HepG2 (cell line): ENCODE measurements around the gene TAF1A. TPM values are rescaled to one million over a fixed set of nuclear protein-coding genes. Genes with fewer than 3 reads are reported as not detected.

Source experiments
- ATAC-seq: fragments of 200-7000 bp; cut with Tn5 transposase; 3 replicates; pipeline ENCODE4 v1.9.1; 2020; ENCODE audit warnings: mild to moderate bottlenecking, moderate library complexity
- BruUV-seq: library from RNA; stranded (reverse); fragments of 400-500 nt; replicated peaks from 2 replicates; lab custom pipeline; 2021; lab: Mats Ljungman, UMichigan
- CTCF ChIA-PET: fragments of 300-600 bp; formaldehyde crosslinking; extraction: SDS; loops from one replicate; lab custom pipeline; 2021; ENCODE audit warnings: low total read pairs, inconsistent platforms, low intra/inter-chr PET ratio; lab: Yijun Ruan, JAX
- POLR2A ChIA-PET: fragments of 350-600 bp; sonication (Branson Sonifier 250); formaldehyde crosslinking; loops from one replicate; lab custom pipeline; 2020; ENCODE audit warnings: antibody characterized with exemption, inconsistent platforms; lab: Yijun Ruan, JAX
- DNase-seq: peaks from one replicate; pipeline ENCODE4 v3.0.0-alpha.2; 2015; ENCODE audit warnings: low spot score
- FAIRE-seq: peaks from 3 replicates; lab custom pipeline; 2011; peaks lifted over from hg19 to GRCh38; lab: Jason Lieb, UNC
- H2AFZ ChIP-seq: one replicate; pipeline ENCODE4 v1.6.1; 2011; ENCODE audit warnings: low read length, inconsistent platforms
- H3K27ac ChIP-seq: fragments of 300-600 bp; 3 replicates; pipeline ENCODE4 v1.8.0; 2011; ENCODE audit warnings: mixed run types, mild to moderate bottlenecking, mixed read lengths, low read length, inconsistent platforms; ENCODE audit not compliant: insufficient read depth; ENCODE audit errors: extremely low read length
- H3K27me3 ChIP-seq, 2 experiments: fragments of 200-600 bp in 1 of 2; 2 replicates in 1 of 2; 3 replicates in 1 of 2; pipeline versions ENCODE4 v1.6.0 to v1.8.0; 2011; ENCODE audit warnings: low read length in 2 of 2, mild to moderate bottlenecking in 2 of 2, moderate library complexity in 2 of 2, inconsistent platforms in 1 of 2; ENCODE audit not compliant: insufficient read depth in 2 of 2, control insufficient read depth in 1 of 2
- H3K36me3 ChIP-seq, 2 experiments: fragments of 200-600 bp in 1 of 2; replicated peaks in 1 of 2; 2 replicates in 1 of 2; 3 replicates in 1 of 2; pipeline versions ENCODE4 v1.5.1 to v1.8.0; 2011; ENCODE audit warnings: low read length in 2 of 2, inconsistent platforms in 1 of 2; ENCODE audit not compliant: insufficient read depth in 2 of 2, control insufficient read depth in 1 of 2
- H3K4me1 ChIP-seq: 2 replicates; pipeline ENCODE4 v1.5.1; 2012; ENCODE audit warnings: low read length, inconsistent platforms; ENCODE audit not compliant: insufficient read depth
- H3K4me2 ChIP-seq: 2 replicates; pipeline ENCODE4 v1.6.0; 2011; ENCODE audit warnings: low read depth, low read length, inconsistent platforms
- H3K4me3 ChIP-seq, 3 experiments: fragments of 200-600 bp in 1 of 3; sonication (generic), shearing (Covaris generic) in 1 of 3; replicated peaks in 1 of 3; 2 replicates each; pipeline ENCODE4 v1.5.1; 2011 to 2016; ENCODE audit warnings: low read length in 3 of 3, inconsistent platforms in 2 of 3, low read depth in 2 of 3, mild to moderate bottlenecking in 2 of 3, control low read depth in 1 of 3, mixed read lengths in 1 of 3; ENCODE audit not compliant: insufficient read depth in 1 of 3
- H3K79me2 ChIP-seq: one replicate; pipeline ENCODE4 v1.6.1; 2011; ENCODE audit warnings: low read length, inconsistent platforms; ENCODE audit not compliant: insufficient read depth
- H3K9ac ChIP-seq: 2 replicates; pipeline ENCODE4 v1.6.0; 2011; ENCODE audit warnings: mild to moderate bottlenecking, low read depth, low read length, inconsistent platforms; ENCODE audit not compliant: insufficient read depth
- H3K9me3 ChIP-seq: 2 replicates; pipeline ENCODE4 v1.5.1; 2012; ENCODE audit warnings: mild to moderate bottlenecking, low read length
- H4K20me1 ChIP-seq: 2 replicates; pipeline ENCODE4 v1.6.0; 2011; ENCODE audit warnings: inconsistent platforms, mild to moderate bottlenecking, low read length, moderate library complexity; ENCODE audit not compliant: insufficient read depth
- BCL3 ChIP-seq: sonication (generic); formaldehyde crosslinking; IDR thresholded peaks from 2 replicates; pipeline ENCODE4 v1.5.1; 2020; ENCODE audit warnings: mild to moderate bottlenecking, missing genetic modification reagents, moderate library complexity
- CREB1 ChIP-seq, 2 experiments: fragments of 450-650 bp in 1 of 2; IDR thresholded peaks; 2 replicates each; pipeline ENCODE4 v1.6.1; 2016 to 2017; ENCODE audit warnings: control low read depth in 1 of 2, mild to moderate bottlenecking in 1 of 2, missing compliant biosample characterization in 1 of 2, missing genetic modification characterization in 1 of 2
- CSRNP1 ChIP-seq: sonication (generic); formaldehyde crosslinking; IDR thresholded peaks from 2 replicates; pipeline ENCODE4 v1.8.1; 2023; ENCODE audit warnings: mild to moderate bottlenecking, missing genetic modification reagents
- HOXA5 ChIP-seq: sonication (generic); formaldehyde crosslinking; IDR thresholded peaks from 2 replicates; pipeline ENCODE4 v1.4.0; 2020; ENCODE audit warnings: missing genetic modification reagents
- KDM5B ChIP-seq: sonication (generic); formaldehyde crosslinking; IDR thresholded peaks from 2 replicates; pipeline ENCODE4 v1.4.0; 2020; ENCODE audit warnings: missing genetic modification reagents, mild to moderate bottlenecking, borderline replicate concordance
- KIAA2018 ChIP-seq: sonication (generic); formaldehyde crosslinking; IDR thresholded peaks from 2 replicates; pipeline ENCODE4 v1.5.0; 2020; ENCODE audit warnings: mild to moderate bottlenecking, missing genetic modification reagents, borderline replicate concordance
- MIXL1 ChIP-seq: IDR thresholded peaks from 2 replicates; pipeline ENCODE4 v1.6.1; 2016
- NFIC ChIP-seq: IDR thresholded peaks from 2 replicates; pipeline ENCODE4 v1.6.1; 2012; ENCODE audit warnings: mild to moderate bottlenecking, low read length, inconsistent platforms
- NPAS2 ChIP-seq: sonication (generic); formaldehyde crosslinking; IDR thresholded peaks from 2 replicates; pipeline ENCODE4 v1.8.0; 2022; ENCODE audit warnings: mild to moderate bottlenecking, missing genetic modification reagents, borderline replicate concordance
- ZNF451 ChIP-seq: sonication (generic); formaldehyde crosslinking; IDR thresholded peaks from 2 replicates; pipeline ENCODE4 v1.5.0; 2020; ENCODE audit warnings: mild to moderate bottlenecking, missing genetic modification reagents
- ZNF615 ChIP-seq: sonication (generic); formaldehyde crosslinking; IDR thresholded peaks from 2 replicates; pipeline ENCODE4 v1.5.0; 2020; ENCODE audit warnings: mild to moderate bottlenecking, missing genetic modification reagents, borderline replicate concordance
- ZNF674 ChIP-seq: sonication (generic); formaldehyde crosslinking; IDR thresholded peaks from 2 replicates; pipeline ENCODE4 v1.5.0; 2020; ENCODE audit warnings: low read depth, mild to moderate bottlenecking, missing genetic modification reagents
- ZNF792 ChIP-seq: IDR thresholded peaks from 2 replicates; pipeline ENCODE4 v1.6.1; 2016
- WGBS: methylation state at CpG from one replicate; pipeline ENCODE4 v1.1.6; 2017; ENCODE audit warnings: low lambda C conversion rate; 5-methylcytosine and 5-hydroxymethylcytosine counted together
- in situ Hi-C: cut with HindIII; loops from 2 replicates; pipeline ENCODE4 v1.10.0; 2017; ENCODE audit warnings: low pct_unique_long_range_greater_than_20kb; ENCODE audit not compliant: extremely low pct_ligation_motif_present
- intact Hi-C: fragments of 100-400 bp; cut with micrococcal nuclease; formaldehyde crosslinking; loops from one replicate; pipeline ENCODE4 v1.10.0; 2022; ENCODE audit not compliant: unreplicated experiment
- polyA plus RNA-seq, 8 experiments: library from polyadenylated mRNA; depleted of rRNA in 3 of 8; stranded (reverse) in 7 of 8; unstranded in 1 of 8; fragments of >200 nt; fragmentation: Illumina TruSeq in 4 of 8; extraction: Trizol in 4 of 8; gene quantifications; 2 replicates each; pipeline versions ENCODE4 v1.2.1 to v1.2.3, GENCODE V29; 2011 to 2016; ENCODE audit warnings: low read depth in 4 of 8, missing spikeins in 1 of 8, mixed read lengths in 1 of 8; ENCODE audit not compliant: insufficient read depth in 1 of 8
- total RNA-seq, 5 experiments: library from RNA; depleted of rRNA; stranded (reverse); fragments of >200 nt; fragmentation: Illumina TruSeq; extraction: Trizol; gene quantifications; 2 replicates each; pipeline ENCODE4 v1.2.3, GENCODE V29; 2016; ENCODE audit warnings: low read depth in 1 of 5

TAF1A gene
- total and polyA plus RNA-seq, 2 of the 13 experiments (the other 11 are each of a cell fraction or from before 2014, with no cell fraction given) = 3.3 to 10.7 TPM

GRCh38 chr1:222554177-222554576, 35.6 kb downstream of the TAF1A start:
- H3K4me1 ChIP-seq = peaks cover 21% of the 10 kb centered on the region
- 96% methylated on average over 5 of the region's 5 CpGs for WGBS
- H2AFZ ChIP-seq = no peak overlapping the region
- TSS peak; percentile 31 for BruUV-seq
- H3K4me3 ChIP-seq = no peak overlapping the region
- no peak overlapping the region for H3K9ac ChIP-seq
- in situ Hi-C loops (no loop called here), intact Hi-C loops (no loop called here)
- POLR2A ChIA-PET = no interaction called here
- no peaks in the 10 kb centered on the region for H3K27me3 ChIP-seq
- no peak overlapping the region for H3K27ac ChIP-seq
- FAIRE-seq (no peak), ATAC-seq (no peak), DNase-seq (no peak)
- CTCF ChIA-PET = no interaction called here
- H3K4me2 ChIP-seq = no peak overlapping the region
- H3K36me3 ChIP-seq = peaks cover 0 to 11% of the 10 kb centered on the region in 2 experiments; a peak in 2 of 5 replicates
- no peaks in the 10 kb centered on the region for H3K9me3 ChIP-seq
- no peaks in the 10 kb centered on the region for H4K20me1 ChIP-seq
- no peaks in the 10 kb centered on the region for H3K79me2 ChIP-seq
- TF ChIP-seq ZNF615 (CRISPR knock-in tag) (no peak), KDM5B (CRISPR knock-in tag) (no peak), ZNF792 (no peak), ZNF451 (CRISPR knock-in tag) (no peak), HOXA5 (CRISPR knock-in tag) (no peak), CREB1 (IDR thresholded peaks at IDR 0.05) (no peak), CREB1 (CRISPR knock-in tag; IDR thresholded peaks at IDR 0.05) (no peak), MIXL1 (CRISPR knock-in tag) (no peak), BCL3 (no peak), ZNF674 (CRISPR knock-in tag) (no peak), CSRNP1 (CRISPR knock-in tag) (no peak), NPAS2 (CRISPR knock-in tag) (no peak), NFIC (no peak), KIAA2018 (CRISPR knock-in tag) (no peak)
